NOMO-1 (cell line): ENCODE results near the gene TXK.

Experiments used
- DNase-seq, 2 experiments: peaks; one replicate each; lab custom pipeline; 2025; ENCODE audit not compliant: unreplicated experiment in 2 of 2; lab: John Stamatoyannopoulos, UW

Gene TXK

DNA sequence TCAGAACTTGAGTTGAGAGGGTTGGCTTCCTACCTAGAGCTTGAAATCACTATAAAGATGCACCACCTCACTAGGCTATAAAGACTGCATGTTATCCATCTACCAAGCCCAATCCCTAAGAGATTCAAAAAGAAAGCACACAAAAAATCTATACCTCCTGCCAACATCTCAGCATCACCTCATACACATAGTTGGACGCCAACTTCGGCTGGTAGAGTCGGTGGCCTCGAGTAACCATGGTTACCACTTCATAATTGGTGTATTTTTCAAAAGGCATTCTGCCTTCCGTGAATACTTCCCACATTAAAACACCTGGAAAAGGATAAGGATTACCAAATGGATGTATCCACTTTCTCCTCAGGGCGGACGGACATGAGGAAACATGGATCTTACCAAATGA, 4.5 kb upstream of the TXK start:
- no peak for DNase-seq

DNA sequence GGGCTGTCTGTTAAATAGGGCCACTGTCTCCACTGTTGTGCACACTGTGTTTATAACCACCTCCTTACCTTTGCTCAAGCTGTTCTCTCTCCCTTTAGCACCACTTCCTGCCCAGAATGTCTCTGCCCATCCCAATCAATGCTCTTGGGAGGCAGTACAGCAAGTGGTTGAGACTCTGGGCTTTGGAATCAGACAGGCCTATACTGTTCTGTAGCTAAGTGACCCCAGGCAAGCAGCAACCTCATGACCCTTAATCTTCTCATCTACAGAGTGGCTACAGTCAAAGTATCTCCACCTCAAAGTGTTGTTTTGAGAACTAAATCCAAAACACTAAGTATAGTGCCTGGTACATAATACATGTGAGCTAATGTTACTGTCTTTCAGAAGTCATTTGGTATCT, 3.8 kb upstream of the TXK start:
- no peak for DNase-seq

DNA sequence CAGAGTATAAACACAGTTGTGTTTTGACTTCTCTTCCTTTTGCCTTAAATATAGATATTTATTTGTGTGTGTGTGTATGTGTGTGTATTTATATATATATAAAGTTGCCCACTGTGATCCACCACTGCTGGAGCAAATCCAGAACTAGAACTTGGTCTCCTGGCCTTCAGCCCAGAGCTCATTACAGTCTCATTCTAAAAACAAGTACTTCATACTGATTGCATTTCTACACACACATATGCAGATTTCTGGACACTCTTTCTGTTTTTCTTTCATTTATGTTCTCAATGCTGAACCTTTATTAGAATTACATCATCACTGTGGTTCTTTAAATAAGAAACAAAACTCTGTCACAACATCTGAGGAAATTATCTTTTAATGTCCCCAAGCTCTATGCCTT, 381 bp downstream of the TXK start:
- DNase-seq: peak in 1 of 2 experiments; percentile 45

DNA sequence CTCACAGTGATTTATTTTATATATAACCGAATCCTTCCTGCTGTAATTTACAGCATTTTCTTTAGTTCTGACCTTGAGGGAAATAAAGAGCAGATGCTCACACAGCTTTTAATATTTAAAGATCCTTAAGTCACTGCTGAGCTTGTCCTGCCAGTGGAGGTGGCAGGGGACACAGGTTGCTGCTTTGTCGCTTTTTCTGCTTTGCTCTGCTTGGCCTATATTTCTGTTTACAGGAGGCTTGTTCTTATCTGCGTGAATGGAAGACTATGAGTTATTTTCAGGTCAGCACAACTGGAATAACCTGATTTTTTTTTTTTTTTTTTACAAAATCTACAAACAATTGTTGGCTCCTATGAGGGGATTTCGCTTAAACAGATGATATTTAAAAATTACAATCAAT, 2.3 kb downstream of the TXK start:
- DNase-seq: no peak

DNA sequence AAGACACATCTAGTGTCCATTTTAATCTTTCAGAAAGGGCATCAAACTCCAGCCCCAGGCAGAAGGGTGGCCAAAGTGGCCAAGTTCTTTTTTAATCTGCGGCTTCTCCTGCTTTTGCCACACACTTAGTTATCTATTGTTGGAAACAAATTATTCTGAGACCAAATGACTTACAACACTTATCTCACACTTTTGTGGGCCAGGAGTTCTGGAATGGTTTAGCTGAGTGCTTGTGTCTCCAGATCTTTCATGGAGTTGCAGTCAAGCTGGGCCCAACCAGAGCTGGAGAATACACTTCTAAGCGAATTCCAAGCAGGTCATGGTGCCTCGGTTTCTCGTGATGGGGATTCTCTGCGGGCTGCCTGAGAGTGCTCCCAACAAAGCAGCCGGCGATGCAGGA, 4.0 kb downstream of the TXK start:
- no peak for DNase-seq

DNA sequence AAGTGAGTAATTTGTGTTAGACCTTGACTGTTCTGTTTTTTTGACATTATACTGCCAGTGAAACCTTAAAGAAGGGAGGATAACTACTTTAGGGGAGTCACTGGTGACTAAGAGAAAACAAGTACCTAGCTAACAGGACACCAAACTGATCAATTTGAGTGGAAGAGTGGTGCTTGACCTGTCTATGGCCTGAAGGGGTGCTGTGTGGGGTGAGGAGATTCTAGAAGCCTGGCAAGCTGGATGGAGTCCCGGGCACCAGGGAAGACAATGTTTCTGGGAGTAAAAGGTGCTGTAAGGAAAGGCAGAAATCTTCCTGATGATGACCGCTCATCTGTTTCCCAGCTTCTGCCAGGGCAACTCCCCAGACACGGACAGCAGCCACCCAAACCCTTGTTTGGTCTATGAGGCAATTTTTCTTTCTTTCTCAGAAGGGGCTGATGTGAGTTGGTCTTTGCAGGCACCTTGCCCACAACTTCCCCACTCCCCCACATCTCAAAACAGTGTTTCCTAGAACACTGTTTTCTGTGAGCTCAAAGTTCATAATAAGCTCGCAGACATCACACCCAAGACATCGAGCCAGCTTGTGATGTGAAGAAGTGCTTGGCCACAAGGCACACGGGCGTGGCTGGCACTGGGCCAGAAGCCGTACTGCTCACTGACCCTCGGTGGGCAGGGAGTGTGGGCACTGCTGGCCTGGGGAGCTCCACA, 4.6 kb downstream of the TXK start:
- no peak for DNase-seq

DNA sequence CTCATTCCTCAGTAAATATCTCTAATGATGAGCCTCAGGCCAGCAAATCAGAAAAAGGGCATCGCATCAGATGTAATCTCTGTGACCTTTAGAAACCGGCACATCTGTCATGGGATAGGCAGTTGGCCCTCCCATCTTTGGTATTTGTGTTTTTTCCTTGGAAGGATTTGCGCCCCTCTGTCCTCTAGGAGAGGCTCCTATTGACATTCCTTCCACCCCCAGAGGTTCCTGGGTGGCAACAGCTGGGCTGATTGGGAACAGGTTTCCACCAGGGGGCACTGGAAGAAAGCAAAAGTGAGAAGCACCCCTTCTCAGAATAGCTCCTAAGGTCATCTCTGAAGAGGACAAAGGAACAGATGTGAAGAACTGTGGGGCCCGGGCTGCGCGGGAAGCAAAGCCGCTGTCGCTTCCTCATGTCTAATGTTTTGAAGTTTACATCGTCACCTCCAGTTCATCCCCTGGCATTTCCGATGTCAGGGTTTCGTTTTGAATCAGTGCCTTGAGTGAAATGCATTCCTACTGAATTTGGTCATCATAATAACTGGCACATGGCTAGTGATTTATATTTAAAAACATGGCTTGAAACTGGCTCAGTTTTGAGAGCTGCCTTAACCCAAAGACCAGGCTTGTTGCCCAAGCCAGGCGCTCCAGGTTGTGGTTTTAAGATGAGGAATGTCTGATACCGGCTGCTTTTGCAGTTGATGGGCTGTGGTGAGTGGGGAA, 6.2 kb downstream of the TXK start:
- DNase-seq: peak; percentile 57 to 59

DNA sequence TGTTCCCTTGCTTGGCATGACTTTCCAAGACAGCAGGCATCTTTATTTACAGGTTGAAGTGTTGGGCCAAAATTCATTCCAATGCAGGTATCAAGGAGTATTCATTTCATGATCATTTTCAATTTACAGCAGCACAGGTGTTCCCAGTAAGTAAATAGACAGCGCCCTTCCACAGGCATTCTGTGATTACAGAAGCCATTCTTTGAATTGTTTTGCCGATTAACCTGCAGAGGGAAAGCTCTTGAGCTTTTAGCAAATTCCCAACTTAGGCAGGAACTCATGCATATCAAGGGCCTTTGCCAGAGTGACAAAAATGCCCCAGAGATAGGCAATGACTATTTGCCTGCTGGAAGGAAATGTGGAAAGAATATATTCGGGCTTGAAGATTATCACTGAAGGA, 6.8 kb downstream of the TXK start:
- DNase-seq: no peak

DNA sequence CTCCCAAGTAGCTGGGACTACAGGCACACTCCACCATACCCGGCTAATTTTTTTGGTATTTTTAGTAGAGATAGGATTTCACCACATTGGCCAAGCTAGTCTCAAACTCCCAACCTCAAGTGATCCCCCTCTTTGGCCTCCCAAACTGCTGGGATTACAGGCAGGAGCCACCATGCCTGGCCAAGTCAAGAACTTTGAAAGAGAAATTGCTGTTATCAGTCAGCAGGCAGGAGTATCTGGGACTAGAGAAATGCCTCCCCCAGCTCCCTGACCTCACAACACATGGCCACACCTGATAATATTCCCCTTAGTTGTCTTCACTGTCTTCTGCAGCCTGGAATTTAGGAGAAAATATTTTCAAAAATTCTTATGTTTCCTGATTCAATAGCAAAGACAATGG, 7.4 kb downstream of the TXK start:
- no peak for DNase-seq

DNA sequence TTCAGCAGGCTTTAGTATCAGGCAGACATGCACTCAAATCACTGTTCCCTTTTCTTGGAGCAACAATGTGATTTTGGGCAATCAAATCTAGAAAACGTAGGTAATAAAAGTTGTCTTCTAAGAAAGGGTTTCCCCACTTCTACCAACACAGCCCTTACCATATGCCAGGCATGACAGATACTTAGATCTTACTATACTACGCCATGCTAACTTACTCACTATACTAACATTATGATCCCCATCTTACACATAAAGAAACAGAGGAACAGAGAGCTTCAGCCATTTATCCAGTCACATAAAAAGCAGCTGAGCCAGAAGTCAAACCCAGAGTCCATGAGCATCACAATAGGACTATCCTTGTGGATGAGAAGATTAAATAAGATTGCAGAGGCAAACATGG, 9.2 kb downstream of the TXK start:
- no peak for DNase-seq

DNA sequence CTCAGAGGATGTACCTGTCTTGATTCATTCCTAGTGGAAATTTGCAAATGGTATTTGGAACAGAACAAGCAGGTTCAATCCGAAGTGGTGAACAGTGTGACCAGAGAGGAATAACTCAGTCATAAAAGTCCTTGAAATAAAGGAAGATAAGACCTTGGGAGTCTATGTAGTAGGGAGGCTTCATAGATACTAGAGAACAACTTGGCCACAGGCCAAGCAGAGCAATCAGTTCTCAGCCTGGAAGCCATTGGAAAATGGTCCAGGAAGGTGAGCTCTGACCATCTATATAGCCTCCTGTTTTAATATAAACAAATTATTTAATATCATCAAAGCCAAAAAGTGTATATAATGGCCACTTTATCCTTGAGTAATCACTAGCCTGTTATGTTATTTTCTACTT, 11.3 kb downstream of the TXK start:
- no peak for DNase-seq

DNA sequence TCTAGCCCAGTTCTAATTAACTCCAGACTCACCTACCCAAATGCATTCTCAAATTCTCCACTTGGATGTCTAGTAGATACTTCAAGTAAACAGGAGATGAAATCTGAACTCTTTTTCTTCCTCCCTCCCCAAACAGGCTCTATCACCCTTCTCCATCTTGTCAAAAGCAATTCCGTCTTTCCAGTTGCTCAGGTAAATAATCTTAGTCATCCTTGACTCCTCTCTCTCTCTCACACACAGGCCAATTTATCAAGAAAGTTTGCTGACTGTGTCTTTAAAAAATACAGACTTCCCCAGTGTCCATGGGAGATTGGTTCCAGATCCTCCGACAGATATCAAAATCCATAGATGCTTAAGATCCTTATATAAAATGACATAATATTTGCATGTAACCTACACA, 12.9 kb downstream of the TXK start:
- no peak for DNase-seq

DNA sequence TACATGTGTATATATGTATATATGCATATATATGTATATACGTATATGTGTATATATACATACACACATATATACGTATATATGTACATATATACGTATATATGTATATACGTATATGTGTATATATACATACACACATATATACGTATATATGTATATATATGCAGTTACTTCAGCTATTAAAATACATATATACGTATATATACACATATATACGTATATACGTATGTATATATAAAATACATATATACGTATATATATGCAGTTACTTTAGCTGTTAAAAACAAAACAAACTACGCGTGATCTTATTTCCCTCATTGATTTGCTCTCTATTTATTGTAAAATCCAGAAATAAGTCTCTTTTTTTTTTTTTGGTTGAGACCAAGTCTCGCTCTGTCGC, 13.9 kb downstream of the TXK start:
- DNase-seq: no peak

DNA sequence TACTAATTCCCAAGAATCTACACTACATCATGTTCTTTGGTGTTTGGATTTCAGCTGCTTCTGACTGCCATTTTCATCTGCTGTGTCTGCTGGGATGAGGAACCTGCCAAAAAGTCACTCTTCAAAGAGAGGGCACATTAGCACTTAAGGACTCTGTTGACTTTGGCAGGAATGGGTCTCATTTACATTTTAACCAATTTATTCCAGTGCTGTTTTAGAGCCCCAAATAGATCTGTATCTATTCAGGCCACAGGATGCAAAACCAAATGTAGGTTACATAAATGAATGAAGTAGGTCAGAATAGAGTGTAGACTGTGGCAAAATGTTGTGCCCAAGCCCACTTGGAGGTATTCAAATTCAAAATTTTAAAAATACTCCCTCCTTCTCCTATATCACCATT, 14.4 kb downstream of the TXK start:
- DNase-seq: no peak

DNA sequence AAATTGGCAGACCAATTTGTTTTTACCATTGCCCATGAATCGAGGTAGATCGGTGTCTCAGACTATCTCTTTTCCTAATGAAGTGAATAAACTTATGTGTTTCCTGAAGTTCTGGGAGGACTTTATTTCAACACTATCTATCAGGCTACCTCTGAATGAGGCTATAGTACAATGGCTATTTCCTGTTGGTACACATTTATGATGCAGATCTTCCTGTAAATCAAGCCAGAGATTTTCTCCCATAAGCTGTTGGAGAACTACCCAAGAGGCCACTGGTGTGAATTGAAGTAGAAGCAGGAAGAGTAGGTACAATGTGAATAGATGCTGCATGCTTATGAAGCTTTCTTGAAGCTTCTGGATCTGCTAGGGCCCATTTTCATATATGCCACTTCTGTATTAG, 16.0 kb downstream of the TXK start:
- no peak for DNase-seq

DNA sequence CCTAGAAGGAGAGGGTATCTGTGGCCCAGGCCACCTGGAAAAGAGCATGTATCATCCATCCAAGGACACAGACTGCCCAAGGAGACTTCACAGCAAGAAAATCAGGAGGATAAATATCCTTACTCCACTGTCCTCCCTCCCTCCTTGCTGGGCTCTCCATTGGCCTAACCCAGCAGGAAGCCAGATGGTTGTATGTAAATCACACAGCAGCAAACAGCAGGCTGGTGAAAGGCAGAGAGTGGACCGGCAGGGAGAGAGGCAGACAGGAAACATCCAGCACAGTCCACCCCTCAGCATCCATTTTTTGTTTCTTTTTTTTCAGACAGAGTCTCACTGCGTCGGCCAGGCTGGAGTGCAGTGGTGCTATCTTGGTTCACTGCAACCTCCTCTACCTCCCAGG, 17.5 kb downstream of the TXK start:
- DNase-seq: no peak

DNA sequence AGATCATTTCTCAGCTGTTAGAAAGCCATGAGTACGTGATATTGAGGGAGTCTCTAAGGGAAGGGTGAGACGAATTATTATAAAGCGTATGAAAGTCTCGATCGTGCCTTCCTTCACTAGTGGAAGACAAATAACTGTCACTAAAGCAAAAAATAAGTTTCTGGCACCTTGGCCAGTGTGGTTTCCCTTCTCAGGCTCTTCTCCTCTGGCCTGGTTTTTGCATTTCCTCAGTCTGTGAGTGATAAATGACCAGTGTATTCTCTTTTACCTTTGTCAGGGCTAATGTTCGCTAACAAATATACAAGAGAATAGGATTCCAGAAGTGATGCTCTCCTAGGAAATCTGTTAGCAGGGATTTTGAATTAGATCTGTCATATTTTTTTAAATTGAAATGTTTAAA, 19.6 kb downstream of the TXK start:
- DNase-seq: no peak

DNA sequence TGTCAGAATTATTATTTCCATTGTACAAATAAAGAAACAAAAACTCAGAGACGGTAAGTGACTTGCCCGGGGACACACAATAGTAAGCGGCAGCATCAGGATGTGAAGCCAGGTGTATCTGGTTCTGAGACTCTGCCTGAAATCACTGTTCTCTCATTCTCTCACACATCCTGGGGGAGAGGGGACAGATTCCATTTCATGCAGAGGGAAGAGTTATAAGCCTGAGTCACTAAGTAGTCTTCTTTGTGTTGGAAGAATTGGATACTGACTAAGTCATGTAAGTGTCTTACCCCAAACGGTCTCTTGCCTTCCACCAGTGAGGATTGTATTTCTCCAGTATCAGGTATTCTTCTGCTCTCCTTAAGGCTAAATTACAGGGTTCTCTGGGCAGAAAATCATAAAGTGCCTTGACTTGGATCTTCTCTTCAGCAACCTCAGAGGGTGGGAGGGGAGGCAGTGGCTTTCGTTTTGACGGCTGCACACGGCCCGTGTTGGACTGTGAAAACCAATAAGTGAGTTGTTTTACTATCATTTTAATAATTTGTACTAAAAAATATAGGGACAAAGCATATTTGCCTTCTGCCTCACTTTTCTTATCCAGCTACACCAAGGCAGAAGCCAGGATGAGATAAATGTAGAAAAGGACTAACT, 21.9 kb downstream of the TXK start:
- DNase-seq: no peak

DNA sequence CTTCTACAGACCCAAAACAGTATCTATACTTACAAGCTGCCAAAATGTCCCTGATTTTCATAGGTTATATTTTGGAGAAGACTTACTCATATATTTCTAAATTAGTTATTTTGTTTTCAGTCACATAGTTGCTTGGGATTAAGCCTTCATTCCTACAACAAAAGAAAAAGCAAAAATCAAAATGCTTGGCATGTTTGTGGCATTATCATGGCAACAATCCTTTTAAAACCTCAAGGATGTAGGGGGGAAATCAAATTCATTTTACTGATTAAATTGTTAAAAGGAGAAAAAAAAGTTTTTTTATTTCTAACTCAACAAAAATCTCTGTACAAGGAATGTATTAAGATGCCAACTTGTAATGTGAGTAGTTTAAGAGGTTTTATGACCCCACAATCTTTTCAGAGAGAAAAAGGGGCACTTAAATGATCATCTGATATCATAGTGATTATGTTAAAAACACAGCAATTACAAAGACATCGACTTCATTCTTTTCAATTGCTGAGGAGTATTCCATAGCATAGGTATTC, 23.5 kb downstream of the TXK start:
- no peak for DNase-seq

DNA sequence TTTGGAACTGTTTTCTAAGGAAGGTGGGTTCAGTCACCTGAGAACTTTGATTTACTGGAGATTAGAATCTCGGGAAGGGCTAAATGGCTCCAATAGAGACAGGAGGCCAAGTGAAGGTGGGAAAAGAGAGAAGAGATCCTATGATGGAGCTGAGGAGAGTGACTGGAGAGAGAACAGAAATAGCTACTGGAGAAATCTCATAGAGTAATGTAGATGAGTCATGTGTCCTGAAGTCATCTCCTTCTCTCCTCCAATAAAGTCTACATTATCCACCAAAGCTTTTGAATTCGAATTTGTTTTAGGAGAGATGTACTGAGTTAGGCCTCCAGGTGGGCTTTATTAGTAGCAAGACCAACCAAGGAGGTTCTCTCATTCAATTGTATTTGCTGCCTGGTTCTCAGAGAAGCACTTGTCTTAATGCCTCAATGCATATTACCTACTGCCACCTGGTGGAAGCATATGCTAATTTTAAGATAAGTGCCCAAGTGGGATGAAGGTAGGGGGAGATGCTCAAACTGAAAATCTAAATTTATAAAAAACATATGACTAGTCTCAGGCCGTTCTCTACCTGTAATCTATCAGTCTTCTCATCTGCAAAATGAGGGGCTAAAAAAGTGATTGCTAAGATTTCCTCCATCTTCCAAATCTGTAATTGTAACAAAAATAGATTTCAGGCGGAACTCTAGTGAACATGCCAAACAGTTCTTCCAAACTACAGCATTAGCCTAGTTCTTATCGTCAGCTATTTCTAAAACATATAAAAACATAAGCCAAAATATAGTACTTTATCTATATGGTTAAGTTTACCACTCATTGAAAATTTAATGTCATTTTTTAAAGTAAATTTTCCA, 24.4 kb downstream of the TXK start:
- DNase-seq: peak in 1 of 2 experiments; percentile 11
